Stimulated activated CD4-positive, alpha-beta T cell treated with anti-CD3 and anti-CD28 coated beads, Interleukin-4, amount 100 ng/mL, for 48 hours (primary cell): ENCODE data around the gene CRB2.

Experiments
- DNase-seq, 2 donors: peaks; one replicate each; pipeline ENCODE4 v3.0.0-alpha.2; 2020; ENCODE audit warnings: low read depth in 2 of 2

Gene CRB2

DNA sequence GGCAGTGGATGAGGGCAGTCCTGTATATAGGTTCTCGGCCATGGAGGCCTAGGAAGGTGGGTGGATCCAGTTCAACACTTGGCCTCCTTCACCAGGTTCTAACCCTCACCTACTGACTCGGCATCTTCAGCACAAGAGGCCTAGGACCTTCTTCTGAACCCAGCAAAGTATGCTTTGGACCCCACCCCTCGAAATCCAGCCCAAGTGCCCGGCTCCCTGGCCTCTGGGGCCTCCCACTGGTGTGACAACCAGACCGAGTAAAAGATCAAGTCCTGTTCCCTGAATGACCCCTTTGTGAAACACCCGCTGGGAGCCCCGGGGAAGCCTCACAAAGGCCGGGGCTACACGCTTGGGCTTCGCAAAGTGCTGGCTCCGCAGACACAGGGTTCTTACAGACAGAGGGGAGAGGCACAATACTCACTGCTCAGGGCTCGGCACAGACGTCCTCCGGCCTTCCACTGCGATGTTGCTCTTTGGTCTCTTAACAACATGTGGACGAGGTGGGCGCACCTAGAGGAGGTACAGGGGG, 47.0 kb downstream of the CRB2 start:
- no peak for DNase-seq

DNA sequence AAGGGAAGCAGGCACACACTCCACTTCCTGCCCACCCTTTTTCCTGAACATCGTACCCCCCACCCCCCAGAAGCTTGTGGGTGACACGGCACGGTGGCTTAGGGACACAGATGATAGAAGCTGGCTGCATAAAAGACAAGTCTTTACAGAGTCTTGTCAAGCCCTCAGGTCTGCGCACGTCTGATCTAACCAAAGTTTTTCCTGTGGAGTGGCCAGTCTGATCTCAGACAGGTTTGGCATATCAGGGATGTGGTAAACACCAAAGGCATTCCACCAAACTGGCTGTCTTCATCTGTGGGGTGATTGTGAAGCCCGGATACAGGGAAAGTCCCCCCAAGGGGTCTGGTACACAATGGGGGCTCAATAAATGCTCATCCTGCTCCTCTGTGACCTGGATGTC, 50.0 kb downstream of the CRB2 start:
- no peak for DNase-seq

DNA sequence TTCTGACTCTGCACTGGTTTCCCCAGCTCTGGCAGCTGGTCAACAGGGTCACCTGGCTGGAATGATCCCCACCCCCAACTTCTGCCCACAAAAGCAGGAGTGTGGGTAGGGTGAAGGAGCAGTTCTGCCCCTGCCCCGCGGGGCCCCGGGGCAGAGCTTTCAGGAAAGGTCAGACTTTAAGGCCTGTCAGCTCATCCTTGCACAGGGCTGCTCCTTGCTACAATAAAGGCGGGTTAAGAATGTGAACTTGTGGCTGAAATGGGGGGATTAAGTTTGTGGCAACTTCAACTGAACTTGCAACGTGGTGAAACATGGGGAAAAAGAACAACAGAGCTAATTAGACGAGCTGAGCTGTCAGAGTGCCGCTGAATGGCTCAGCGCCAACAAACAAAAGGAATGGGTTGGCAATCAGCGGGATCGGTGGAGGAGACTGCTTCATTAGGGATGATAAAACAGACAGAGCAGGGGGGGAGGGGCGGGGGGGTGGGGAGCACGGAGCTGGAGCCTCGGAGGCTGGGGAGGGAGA, 50.8 kb downstream of the CRB2 start:
- no peak for DNase-seq

DNA sequence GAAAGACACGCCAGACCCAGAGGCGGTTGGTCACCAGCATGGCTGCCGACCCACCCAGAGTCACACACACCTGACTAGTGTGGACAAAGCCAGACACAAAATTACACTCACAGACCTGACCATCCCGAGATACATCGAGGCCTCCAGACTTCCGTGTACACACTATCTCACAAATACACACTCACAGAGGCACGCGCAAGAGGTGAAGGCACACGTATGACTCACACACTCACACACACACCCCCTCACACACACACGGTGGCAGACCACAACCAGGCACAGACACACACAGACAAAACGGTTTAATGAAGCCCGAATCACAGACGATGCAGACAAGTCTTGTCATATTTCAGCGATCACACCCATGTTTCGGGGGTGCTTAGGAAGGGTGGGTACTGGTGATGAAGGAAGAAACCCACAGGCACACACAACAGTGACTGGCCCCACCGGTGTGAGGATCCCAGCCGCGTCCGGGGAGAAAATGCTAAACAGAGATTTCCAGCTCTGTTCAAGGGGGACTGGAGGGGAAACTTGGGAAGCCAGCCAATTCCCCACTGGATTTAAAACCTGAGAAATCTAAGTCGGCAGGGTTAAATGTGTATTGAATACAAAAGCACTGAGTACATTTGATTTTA, 51.3 kb downstream of the CRB2 start:
- no peak for DNase-seq

DNA sequence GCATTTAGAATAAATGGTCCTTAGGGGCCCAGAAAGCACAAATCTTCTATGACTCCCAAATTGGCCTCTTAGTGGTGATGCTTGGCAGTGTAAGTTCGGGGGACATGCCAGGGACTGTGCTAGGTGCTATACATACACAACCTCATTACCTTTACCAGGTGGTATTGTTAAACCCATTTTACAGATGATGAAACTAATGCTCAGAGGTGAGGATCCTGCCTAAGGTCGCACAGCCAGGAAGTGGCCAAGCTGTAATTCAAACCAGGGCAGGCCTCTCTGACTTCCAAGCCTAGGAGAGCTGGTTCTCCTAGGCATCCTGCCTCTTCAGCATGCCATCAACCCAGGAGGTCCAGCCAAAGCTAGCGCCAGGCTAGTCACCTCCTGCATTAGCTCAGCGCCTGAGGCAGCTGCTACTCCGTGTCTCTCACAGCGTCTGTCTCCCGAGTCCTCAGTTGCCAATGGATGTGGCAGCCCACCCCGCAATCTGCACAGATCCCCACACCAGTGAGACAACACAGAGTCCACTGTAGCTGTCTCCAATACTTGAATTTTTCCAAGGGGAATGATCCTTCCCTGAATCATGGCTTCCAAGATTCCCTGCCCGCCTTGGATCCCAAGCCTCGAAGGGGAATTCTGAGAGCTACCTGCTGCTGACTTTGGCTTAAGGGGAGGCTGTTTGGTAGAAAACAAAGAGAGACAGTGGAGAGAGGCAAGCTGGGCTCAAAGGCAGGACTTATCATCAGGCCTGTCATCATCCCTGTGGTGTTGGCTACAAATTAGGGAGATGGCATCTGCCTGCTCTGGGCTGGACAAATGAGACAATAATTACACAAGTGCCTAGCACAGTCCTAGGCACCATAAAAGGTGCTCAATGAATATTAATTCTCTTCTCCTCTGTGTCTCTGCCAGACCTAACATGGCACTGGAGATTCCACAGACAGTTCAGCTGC, 52.6 kb downstream of the CRB2 start:
- DNase-seq: no peak

DNA sequence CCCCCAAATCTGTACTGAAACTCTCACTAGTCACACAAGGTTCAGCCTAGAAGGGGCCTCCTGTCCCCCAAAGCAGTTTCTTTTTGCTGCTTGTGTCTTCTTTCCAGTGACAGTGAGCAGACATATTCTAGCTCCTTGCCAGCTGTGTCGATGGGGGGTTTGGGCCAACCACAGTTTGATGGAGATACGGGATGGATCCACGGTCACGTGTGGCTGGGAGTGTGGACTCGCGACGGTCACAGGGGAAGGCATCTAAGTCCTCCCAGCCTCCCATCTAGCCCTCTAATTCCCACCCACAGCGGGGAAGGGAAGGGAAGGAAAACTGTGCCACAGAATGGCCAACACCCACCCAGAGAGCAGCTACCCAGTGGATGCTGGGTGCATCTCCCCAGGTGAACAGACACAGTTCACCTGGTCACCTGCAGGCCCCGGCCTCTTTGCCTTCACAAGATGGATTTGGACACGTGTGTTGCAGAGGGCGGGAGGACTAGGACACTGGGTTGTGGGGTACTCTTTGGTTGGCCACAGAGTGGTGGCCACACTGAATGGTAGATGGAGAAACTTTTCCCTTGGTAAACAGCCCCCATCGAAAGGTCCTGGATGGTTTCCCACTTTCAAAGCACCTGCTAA, 54.4 kb downstream of the CRB2 start:
- DNase-seq: no peak

DNA sequence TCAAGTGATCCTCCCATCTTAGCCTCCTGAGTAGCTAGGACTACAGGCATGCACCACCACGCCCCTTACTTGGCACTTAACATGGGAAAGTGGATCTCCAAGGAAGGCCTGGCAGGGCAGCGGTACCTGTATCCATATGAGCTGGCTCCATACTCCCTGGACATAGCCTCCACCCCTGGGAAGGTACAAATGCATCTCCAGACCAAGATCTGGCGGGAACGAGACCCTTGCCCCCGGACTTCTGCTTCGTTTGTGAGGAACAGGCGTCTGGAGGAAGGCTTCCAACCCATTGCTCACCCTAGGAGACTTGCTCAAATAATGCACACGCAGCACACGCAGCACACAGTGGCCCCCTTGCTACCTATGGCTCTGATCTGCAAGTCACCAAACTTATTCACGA, 55.2 kb downstream of the CRB2 start:
- DNase-seq: no peak

DNA sequence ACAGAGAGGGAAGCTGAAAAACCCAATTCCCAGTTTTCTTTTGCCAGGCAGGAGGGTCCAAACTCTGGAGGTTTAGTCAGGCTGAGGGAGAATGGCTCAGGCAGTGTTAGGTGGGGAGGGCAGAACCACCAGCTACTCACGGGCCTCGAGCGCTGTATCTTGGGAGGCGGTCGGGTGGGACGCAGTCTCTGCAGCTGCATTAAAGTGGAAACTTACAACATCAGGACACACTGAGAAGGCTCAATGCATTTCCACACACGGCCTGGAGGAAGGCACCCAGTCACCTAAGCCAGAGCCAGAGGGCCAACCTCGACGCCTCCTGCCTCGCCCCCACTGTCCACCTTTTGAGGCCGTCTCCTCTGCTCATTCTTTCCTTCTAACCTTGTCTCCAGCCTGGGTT, 55.6 kb downstream of the CRB2 start:
- no peak for DNase-seq

DNA sequence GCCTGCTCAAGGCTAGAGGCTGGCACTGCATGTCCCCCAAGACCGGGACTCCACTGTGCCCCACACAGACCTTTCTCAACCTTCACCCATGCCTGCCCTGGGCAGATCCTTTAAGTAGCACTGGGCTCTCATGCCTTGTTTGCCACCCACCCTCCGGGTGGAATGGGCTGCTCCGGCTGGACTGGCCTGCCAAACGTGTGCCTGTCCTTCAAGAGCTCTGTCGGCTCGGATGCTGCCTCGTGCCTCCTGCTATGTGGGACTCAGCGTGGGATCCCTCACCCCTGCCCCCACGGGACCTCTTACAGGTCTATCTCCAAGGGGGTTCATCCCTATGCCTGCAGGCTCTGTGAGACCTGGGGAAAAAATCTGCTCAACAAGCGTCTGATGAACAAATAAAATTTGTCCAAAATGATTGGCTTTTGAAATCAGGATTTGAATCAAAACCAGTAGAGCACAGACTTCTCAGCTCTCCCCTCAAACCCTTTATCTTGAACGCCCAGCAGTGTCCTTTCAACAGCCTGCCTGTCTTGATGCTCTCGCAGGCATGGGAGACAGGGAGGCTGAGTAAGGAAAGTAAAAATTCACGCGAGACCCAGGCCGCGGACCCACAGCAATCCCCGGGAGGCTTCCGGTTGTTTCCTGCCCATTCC, 56.3 kb downstream of the CRB2 start:
- no peak for DNase-seq

DNA sequence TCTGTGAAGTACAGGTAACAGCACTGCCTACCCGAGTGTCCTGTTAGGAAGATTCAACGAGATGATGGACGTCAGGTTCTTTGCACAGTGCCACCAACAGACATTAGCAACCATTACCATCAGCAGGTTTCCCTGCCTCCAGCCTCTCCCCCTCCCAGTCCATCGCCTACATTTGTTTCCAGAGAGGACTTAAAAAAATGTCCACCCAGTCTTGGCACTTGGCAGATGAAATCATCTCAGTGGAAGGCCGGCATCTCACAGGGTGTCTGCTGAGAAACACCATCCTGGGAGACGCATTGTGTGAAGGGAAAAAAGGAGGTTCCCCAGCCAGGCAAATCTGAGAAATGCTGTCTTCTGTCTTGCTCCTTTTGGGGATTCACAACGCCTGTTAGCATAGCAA, 58.2 kb downstream of the CRB2 start:
- no peak for DNase-seq

DNA sequence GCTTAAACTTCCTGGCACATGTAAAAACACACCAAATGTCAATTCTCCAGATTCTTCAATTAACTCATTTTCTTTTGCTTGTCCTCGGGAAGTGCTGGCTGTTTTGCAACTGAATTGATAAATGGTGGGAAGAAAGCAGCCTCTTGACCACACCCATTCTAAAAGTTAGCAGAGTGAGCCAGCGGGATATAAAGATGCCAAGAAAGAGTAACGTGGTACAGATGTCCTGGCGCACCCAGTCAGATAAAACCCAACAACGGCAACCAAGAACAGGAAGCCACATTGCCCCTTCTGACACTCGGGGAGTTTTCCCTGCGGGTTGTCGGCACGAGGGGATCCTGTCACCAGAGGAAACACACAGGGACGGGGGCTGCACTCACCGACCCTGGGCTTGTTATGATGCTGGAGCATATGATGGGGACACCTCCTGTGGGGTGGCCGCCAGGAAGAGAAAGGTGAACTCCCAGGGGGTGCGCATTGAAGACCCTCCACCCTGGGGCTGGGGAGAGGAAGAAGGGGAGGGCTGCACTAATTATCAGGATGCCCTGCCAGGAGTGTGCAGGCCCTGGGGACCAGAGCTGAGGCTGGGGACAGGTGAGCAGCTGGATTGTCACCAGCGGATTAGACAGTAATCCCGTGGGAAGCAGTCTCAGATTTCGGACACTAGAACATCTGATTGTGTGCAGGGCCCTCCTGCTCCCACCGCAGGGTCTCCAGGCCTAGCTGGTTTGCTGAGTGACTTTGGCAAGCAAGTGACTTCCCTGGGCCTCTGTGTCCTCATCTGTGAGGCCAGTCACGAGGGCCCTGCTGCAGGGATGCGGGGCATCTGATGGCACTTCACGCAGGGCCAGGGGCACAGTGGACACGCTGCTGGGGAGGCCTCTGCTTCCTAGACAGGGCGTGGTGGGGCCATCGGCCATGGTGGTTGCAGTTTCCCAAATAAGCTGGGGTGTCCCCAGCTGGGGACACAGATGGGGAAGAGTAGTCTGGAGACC, 59.2 kb downstream of the CRB2 start:
- no peak for DNase-seq

DNA sequence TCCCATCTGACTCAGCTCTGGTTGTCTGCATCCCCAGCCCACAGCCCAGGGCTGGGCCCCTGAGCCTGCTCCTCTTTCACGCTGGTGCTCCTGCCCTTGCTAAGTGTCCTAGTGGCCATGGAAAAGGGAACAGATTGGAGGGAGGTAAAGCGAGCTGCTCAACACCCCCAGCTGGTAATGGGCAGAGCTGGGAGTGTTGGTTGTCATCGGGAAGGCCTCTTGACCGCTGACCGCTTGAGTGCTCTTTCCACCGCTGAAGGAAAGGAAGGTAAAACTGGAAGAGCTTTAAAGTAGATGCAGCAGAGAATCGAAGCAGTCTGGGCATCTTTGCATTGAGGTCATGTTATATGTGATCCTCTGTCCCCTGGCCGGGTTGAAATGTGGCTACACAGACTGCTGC, 60.2 kb downstream of the CRB2 start:
- no peak for DNase-seq

DNA sequence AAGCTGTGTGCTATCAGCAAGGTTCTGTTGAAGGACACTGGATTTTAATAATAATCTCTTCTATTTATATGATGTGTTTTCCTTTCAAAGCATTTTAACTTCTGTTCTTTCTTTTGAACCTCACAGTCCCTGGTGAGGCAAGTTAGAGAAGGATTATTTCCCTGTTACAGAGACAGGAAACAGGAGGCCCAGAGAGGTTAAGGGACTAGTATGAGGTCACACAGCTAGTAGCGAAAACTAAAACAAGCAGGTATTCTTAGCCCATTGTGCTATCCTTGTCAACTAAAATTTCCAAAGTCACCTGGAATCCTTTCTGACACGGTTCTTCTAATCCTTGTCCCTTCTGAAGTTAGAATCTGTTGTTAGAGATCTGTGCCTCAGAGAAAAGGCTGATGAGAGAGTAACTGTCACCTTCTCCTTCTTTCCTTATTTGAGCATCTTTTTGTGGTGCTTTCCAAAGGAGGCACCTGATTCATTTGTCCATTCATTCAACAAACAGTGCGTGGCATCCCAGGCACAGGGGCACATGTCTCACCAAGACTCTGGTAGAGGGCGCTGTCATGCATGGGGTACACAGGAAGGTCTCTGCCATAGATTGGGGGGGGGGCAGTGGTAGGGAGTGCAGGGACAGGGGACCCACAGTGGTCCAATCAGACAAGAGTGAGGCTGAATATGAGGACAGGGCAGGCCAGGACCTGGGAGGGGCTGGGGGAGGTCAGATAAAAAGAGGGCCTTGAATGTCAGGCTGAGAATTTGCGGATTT, 61.5 kb downstream of the CRB2 start:
- no peak for DNase-seq

DNA sequence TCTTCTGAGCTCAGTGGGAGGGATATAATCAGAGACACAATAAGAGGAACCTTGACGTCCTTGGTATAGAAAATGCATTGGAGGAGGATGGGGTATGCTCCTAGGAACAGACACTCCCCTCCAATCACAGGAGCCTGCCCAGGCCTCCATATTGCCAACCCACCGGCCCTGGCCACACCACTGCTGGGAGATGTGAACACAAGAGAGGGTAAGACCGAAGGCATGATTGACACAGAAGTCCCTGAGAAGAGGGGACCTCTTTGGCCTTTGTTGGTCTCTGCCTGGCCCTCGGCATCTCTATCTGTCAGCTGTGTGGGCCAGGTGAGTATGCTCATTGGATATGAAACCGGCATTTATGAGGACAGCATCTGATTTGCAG, 62.0 kb downstream of the CRB2 start:
- no peak for DNase-seq

DNA sequence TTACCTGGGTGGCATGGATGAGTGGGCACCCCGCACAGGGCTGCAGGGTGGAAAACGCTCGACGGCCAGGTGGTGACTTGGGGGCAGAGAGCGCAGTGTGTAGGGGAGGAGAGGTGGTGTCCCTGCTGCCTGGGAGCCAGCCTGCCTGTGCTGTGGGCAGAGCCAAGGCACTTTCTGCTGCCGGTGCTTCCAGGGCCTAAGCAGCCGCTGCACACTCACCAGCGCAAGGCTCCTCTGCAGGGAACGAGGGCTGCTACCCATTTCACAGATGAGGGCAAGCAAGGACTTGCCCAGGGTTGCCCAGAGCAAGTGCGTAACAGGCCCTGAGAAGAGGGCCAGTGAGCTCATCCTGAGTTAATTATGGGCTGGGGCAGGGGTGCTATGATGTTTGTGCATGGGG, 62.5 kb downstream of the CRB2 start:
- no peak for DNase-seq

DNA sequence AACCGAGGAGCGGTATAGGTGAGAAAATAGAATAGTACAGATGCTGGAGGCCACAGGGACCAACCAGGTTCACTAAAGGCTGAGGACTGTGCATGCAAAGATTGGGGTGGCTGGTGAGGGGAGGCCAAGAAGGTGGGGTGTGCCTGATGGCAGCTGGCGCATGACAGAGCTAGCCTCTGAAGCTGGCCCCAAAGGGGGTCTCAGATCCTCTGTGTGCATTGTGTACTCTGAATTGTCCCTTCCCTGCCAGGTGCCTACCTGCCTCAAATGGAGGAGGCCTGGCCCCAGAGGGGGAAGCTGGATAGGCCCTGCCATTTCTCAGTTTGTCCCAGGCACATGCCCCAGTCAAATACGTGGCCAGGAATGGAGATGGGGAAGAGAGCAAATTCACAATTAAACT, 63.1 kb downstream of the CRB2 start:
- no peak for DNase-seq

DNA sequence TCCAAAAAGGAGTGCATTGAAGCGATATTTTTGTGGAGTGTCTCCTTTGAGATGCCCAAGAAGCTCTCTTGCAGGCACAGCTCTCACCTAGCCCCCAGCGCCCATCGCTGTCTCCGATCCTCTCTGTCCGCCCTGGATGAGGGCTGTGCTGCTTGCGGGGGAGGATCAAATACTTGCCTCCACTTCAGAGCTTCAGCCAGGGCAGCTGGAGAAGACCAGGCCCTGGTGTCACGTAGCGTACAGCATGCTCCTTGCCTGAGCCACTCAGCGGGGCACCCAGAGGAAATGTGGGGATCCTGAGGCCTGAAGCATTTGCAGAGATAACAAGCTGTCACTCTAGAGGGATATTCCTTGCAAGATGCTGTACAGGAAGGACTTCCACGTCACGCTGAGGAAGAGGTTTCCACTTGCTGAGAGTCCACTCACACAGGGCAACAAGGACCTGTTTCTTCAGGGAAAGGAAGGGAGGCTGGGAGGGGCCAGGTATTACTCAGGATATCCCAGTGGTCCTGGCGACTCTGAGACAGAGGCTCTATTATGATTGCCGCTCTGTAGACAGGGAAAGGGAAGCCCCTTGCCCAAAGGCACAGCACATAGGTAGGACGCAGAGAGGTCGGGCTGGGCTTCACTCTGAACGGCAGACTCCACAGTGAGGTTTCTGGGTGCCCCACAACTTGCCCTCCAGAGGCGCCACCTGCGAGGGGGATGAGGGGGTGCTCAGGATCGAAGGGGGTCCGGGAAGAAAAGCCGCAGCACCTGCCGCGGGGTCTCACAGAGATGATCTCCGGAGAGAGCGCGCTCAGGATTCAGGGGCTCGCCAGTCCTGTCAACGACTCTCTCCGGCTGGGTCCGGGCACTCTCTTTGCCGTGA, 64.0 kb downstream of the CRB2 start:
- DNase-seq: no peak

DNA sequence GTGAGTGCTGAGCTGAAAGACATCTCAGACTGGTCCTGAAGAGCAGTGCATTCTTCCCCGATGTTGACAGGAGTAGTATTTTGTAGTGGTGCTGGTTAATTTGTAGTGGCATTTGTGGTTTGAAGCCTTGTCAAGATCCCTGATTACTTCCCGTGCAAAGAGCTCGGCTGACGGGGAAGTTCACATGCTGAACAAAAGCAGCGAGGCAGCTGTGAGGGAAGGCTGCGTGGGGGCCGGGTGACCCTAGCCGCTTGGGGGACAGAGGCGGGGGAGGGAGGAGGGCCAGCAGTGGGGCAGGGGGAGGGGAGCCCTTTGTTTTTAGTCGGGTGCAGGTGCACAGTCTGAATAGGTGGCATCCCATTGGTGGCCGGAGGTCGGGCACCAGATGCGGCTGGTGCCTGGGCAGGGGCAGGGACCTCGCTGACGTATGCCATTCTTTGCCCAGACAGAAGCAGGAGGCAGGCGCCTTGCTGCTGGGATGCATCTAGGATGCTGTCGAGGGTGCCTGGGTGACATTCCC, 64.7 kb downstream of the CRB2 start:
- no peak for DNase-seq

DNA sequence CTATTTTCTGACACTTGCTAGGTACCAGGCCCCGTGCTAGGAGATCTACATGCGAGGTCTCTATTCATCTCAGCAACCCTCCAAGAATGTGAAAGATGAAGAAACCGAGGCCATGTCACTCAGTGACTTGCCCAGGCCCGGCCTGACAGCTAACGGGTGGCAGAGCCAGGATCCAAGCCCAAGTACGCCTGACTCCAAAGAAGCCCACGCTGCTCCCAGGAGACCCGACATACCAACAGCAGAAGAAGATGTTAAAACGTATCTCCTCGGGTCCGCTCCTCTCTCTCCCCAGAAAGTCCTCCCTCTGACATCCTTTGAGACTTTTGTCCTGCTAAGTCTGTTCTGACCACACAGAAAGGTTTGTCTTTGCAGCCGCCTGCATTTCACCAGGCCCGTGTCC, 65.2 kb downstream of the CRB2 start:
- DNase-seq: no peak
